HK-2 (cell line): ENCODE results near the gene CYP2A13.
A peak's percentile ranks its signal among the peaks of the same experiment; 100 is the strongest.
"Not testable (repeated sequence)": the region's sequence is repeated elsewhere in the genome, so short reads cannot be mapped to it uniquely, and the experiment has no call there.

ENCODE experiments used
- DNase-seq: peaks from one replicate; pipeline ENCODE4 v3.0.0-alpha.2; 2018; ENCODE audit not compliant: unreplicated experiment

The CYP2A13 gene

DNA sequence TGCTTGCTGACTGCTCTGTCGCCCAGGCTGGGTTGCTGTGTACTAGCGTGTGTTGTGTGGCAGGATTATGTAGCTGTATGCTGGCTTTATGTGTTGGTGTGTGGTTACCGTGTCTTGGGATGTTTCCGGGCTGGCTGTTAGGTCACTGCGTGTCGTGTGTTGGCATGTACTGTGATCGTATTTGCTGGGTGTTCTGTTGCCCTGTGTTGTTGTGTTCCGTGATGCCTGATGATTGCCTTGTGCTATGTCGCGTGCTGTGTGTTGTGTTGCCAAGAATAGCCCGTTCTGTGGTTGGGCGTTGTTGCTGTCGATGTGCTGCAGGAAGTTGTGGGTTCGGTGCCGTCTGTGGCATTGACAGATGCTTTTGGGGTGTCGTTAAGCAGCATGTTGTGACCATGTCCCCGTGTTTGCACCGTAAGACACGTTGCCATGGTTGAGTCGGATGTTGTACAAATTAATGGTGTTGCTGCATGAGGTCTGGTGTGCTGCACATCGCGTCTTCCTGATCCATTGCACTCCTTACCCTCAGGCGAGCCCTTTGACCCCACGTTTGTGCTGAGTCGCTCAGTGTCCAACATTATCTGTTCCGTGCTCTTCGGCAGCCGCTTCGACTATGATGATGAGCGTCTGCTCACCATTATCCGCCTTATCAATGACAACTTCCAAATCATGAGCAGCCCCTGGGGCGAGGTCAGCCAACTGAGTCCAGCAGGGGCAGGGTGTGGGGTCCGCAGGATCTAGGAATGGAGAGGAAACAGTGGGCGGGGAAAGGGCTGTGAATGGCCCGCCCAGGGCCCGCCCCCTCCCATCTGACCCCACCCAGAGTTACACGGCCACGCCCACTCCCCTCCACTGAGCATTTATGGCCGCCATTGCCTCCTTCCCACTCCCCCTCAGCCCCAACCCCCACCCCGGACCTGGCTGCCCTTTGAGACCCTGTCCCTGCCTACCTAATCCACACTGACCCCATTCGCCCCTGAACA, 33.0 kb downstream of the CYP2A13 start:
- DNase-seq = not testable (repeated sequence)

DNA sequence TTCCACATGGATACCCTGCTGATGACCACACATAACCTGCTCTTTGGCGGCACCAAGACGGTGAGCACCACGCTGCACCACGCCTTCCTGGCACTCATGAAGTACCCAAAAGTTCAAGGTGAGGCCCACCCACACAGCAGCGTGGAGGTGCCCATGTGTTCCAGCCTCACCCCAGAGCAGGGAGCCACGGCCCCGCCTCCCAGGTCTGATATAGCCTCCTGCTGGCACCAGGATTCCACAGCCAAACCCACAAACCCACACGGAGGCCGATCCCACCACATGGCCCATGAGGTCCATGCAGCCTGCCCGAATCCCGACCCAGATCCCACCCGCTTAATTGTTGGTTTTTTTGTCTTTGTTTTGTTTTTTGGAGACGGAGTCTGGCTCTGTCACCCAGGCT, 34.6 kb downstream of the CYP2A13 start:
- not testable (repeated sequence) for DNase-seq

DNA sequence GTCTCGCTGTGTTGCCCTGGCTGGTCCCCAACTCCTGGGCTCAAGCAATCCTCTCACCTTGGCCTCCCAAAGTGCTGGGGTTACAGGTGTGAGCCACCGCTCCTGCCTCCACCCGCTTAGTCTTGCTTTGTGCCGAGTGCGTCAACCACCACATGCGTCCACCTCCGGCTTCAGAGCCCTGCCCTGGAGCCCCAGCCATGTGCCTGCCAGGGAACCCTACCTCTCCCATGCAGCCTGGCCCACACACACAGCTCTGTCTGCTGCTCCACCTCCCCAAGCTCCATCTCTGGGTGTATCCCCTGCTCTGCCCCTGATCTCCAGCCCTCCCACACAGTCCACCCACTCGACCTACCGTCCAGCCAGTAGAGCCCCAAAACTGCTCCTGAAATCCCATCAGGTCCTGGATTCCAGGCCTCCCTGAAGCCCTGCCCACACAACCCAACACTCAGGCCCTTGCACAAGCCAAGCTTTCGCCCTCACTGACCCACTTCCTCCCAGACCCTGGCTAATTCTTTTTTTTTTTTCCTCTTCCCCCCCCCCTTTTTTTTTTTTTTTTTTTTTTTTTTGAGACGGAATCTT, 35.6 kb downstream of the CYP2A13 start:
- DNase-seq = no peak

- not testable (repeated sequence) for DNase-seq
Observed at GRCh38 chr19:41126765-41127203, 38.5 kb downstream of the CYP2A13 start.

DNA sequence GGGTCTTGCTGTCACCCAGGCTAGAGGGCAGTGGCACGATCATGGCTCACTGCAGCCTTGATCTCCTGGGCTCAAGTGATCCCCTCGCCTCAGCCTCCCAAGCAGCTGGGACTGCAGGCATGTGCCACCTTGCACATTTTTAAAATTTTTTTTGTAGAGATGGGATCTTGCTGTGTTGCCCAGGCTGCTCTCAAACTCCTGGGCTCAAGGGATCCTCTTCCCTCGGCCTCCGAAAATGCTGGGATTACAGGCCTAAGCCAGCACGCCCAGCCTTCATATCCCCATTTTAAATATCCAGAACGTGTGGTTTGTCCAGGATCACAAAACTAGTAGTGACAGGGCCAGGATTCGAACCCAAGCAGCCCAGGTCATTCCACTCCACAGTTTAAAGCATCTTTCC, 39.1 kb downstream of the CYP2A13 start:
- not testable (repeated sequence) for DNase-seq

DNA sequence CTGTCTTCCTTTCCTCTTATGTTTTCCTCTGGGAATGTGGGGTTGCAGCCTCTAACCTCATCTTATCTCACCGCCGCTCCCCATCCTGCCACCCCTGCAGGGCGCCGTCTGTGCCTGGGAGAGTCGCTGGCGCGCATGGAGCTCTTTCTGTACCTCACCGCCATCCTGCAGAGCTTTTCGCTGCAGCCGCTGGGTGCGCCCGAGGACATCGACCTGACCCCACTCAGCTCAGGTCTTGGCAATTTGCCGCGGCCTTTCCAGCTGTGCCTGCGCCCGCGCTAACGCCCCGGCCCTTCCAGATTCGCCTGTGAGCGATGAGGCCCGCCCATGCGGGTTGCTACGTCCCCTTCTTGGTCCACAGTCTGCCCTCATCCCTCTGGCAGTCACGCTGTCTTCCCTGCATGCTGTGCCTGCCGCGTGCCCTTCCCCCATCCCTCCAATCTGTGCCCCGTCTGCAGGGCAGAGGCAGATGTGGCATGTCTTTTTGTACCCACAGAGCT, 39.6 kb downstream of the CYP2A13 start:
- peak; percentile 80 for DNase-seq

DNA sequence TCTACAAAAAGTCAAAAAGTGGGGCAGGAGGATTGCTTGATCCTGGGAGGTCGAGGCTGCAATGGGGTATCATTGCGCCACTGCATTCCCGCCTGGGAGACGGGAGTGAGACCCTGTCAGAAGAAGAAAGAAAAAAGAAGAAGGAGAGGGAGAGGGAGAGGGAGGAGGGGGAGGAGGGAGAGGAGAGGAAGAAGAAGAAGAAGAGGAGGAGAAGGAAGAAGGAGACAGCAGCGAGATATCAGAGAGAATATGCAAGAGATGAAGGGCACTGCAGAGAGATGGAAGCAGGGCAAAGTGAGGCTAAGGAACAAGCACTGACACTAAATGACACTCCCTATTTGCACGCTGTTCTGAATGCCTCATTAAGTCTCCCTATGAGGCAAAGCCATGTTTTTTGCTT, 40.4 kb downstream of the CYP2A13 start:
- no peak for DNase-seq

- no peak for DNase-seq
Observed at GRCh38 chr19:41131186-41131585, 42.9 kb downstream of the CYP2A13 start.

DNA sequence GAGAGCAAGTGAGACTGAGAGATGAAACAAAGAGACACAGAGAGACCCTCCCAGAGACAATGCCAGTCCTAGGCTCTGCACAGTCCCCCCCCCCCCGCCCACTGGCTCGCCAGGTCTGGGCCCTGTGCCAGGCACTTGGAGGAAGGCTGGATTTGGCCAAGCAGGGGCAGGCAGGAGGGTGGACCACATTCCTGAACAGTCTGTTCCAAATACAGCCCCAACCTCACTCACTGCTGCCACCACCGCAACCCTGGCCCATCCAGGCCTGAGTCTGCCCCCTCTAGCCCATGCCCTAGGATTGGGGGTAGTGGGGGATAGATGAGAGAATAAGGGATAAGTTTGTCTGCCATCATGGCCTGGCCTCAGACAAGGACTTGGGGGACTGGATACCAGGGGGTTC, 45.0 kb downstream of the CYP2A13 start:
- DNase-seq = no peak

GRCh38 chr19:41134616-41135015, 46.4 kb downstream of the CYP2A13 start:
- no peak for DNase-seq

GRCh38 chr19:41135390-41136384, 47.4 kb downstream of the CYP2A13 start:
- DNase-seq = not testable (repeated sequence)

DNA sequence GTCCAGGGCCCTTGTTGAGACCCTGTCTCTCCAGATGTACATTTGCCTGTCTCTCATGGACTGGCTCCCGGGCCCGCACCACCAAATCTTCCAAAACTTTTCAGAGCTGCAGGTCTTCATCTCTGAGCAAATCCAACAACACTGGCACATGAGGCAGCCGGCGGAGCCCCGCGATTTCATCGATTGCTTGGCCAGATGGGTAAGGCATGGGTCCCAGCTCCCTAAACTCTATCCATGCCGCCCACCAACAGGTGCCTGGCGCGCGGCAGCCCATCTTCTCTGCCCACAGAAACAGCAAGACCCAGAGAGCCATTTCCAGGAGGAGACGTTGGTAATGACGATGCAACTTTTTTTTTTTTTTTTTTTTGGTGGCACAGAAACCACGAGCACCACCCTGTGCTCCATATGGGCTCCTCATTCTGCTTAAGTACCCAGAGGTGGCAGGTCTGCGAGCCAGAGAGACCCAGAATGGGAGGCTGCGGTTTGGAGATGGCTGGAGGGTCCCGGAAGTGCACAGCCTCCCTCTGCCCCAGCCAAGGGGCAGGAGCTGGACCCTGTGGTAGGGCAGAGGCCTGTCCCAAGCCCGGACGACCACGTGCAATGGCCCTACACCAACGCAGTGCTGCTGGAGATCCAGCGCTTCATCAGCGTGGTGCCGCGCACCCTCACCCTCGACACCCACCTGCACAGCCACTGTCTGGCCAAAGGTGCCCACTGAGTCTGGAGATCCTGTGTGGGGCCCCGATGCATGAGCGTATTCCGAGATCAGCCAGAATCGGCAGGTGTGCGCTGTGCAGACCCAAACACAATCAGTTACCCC, 48.6 kb downstream of the CYP2A13 start:
- DNase-seq = no peak

GRCh38 chr19:41144403-41144802, 56.2 kb downstream of the CYP2A13 start:
- DNase-seq = peak; percentile 68
